ENCODE results near the gene BCAR3.
"Not testable (repeated sequence)": the region's sequence is repeated elsewhere in the genome, so short reads cannot be mapped to it uniquely, and the experiment has no call there.

BCAR3 gene

DNA sequence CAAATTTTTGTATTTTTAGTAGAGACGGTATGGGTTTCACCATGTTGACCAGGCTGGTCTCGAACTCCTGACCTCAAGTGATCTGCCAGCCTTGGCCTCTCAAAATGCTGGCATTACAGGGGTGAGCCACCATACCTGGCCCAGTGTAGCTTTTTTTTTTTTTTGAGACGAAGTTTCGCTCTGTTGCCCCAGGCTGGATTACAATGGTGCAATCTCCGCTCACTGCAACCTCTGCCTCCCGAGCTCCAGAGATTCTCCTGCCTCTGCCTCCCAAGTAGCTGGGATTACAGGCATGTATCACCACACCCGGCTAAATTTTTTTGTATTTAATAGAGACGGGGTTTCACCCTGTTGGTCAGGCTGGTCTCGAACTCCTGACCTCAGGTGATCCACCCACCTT lies 20.3 kb downstream of the BCAR3 start:
- peak overlapping the region; percentile 84 for H3K27ac ChIP-seq (ENCODE audit: low read depth, low read length)
- H3K9ac ChIP-seq (ENCODE audit: low read length); H3K4ac ChIP-seq (ENCODE audit: low read depth, low read length); H3K23ac ChIP-seq (ENCODE audit: low read length); H3K27me3 ChIP-seq (ENCODE audit: insufficient read depth, low read length); H4K12ac ChIP-seq (ENCODE audit: low read depth, low read length); H2AK5ac ChIP-seq (ENCODE audit: low read length); H3K36me3 ChIP-seq (ENCODE audit: control insufficient read depth in 1 of 2, insufficient read depth in 2 of 2, low read length in 2 of 2); H2BK12ac ChIP-seq (ENCODE audit: low read length); H3K4me3 ChIP-seq (ENCODE audit: low read depth, low read length); H3K79me2 ChIP-seq (ENCODE audit: control insufficient read depth, insufficient read depth, low read length, poor library complexity); H3K18ac ChIP-seq (ENCODE audit: low read length); H3K9me3 ChIP-seq (ENCODE audit: insufficient read depth, low read depth, low read length); H3K4me2 ChIP-seq (ENCODE audit: low read length); H3K14ac ChIP-seq (ENCODE audit: low read length); H2AFZ ChIP-seq (ENCODE audit: insufficient read depth, low read length, poor library complexity); H4K8ac ChIP-seq (ENCODE audit: low read depth, low read length): not testable (repeated sequence)
- H2BK5ac ChIP-seq (ENCODE audit: low read depth, low read length, poor library complexity), result peak overlapping the region; percentile 21
- H3K4me1 ChIP-seq (ENCODE audit: control insufficient read depth in 1 of 2, insufficient read depth in 2 of 2, low read length in 2 of 2), result peaks cover 20 to 25% of the 10 kb centered on the region in 2 experiments
- WGBS (ENCODE audit: extremely low coverage, insufficient coverage, insufficient read length), result no CpG with 5 or more reads among the region's 9 CpGs
- peaks cover 18% of the 10 kb centered on the region for H3K79me1 ChIP-seq (ENCODE audit: low read length)
- DNase-seq, result peak; percentile 64 to 85
- H4K91ac ChIP-seq (ENCODE audit: low read depth, low read length), result peak overlapping the region; percentile 11
- peak overlapping the region; percentile 44 for H2BK120ac ChIP-seq (ENCODE audit: insufficient read depth, low read length, poor library complexity)

GRCh38 chr1:93659822-93660503 lies 21.7 kb downstream of the BCAR3 start:
- WGBS (ENCODE audit: extremely low coverage, insufficient coverage, insufficient read length), result no CpG with 5 or more reads among the region's 9 CpGs
- Histone ChIP-seq H3K27ac (ENCODE audit: low read depth, low read length) (no peak overlapping the region), H2AFZ (ENCODE audit: insufficient read depth, low read length, poor library complexity) (peak overlapping the region; percentile 28), H3K14ac (ENCODE audit: low read length) (no peak overlapping the region), H4K8ac (ENCODE audit: low read depth, low read length) (no peak overlapping the region), H3K36me3 (ENCODE audit: control insufficient read depth in 1 of 2, insufficient read depth in 2 of 2, low read length in 2 of 2) (peaks cover under 1 to 6% of the 10 kb centered on the region in 2 experiments), H3K9ac (ENCODE audit: low read length) (no peak overlapping the region), H4K12ac (ENCODE audit: low read depth, low read length) (no peak overlapping the region), H3K9me3 (ENCODE audit: insufficient read depth, low read depth, low read length) (no peaks in the 10 kb centered on the region), H3K4me2 (ENCODE audit: low read length) (no peak overlapping the region), H2AK5ac (ENCODE audit: low read length) (no peak overlapping the region), H3K18ac (ENCODE audit: low read length) (no peak overlapping the region), H3K79me2 (ENCODE audit: control insufficient read depth, insufficient read depth, low read length, poor library complexity) (peaks cover 2% of the 10 kb centered on the region), H3K4me1 (ENCODE audit: control insufficient read depth in 1 of 2, insufficient read depth in 2 of 2, low read length in 2 of 2) (peaks cover 12 to 19% of the 10 kb centered on the region in 2 experiments), H3K27me3 (ENCODE audit: insufficient read depth, low read length) (no peaks in the 10 kb centered on the region), H4K91ac (ENCODE audit: low read depth, low read length) (no peak overlapping the region), H2BK12ac (ENCODE audit: low read length) (no peak overlapping the region), H3K4ac (ENCODE audit: low read depth, low read length) (peak overlapping the region; percentile 27), H2BK5ac (ENCODE audit: low read depth, low read length, poor library complexity) (no peak overlapping the region), H2BK120ac (ENCODE audit: insufficient read depth, low read length, poor library complexity) (no peak overlapping the region), H3K4me3 (ENCODE audit: low read depth, low read length) (no peak overlapping the region), H3K23ac (ENCODE audit: low read length) (no peak overlapping the region), H3K79me1 (ENCODE audit: low read length) (peaks cover 10% of the 10 kb centered on the region)
- DNase-seq, result no peak

DNA sequence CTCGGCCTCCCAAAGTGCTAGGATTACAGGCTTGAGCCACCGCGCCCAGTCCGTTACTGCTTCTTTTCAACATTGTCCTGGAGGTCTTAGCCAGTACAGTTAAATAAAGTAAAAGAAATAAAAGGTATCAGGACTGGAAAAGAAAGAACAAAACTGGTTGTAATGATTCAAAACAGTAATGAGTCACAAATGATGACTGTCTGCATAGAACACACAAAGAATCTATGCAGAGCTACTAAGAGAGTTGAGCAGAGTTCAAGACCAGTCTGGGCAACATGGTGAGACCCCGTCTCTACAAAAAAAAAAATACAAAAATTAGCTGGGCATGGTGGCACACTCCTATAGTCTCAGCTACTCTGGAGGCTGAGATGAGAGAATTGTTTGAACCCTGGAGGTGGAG lies 23.4 kb downstream of the BCAR3 start:
- Histone ChIP-seq H4K12ac (ENCODE audit: low read depth, low read length) (no peak overlapping the region), H2BK12ac (ENCODE audit: low read length) (no peak overlapping the region), H2AFZ (ENCODE audit: insufficient read depth, low read length, poor library complexity) (no peak overlapping the region), H3K9ac (ENCODE audit: low read length) (no peak overlapping the region), H4K91ac (ENCODE audit: low read depth, low read length) (no peak overlapping the region), H3K4me2 (ENCODE audit: low read length) (no peak overlapping the region), H3K79me1 (ENCODE audit: low read length) (peaks cover 5% of the 10 kb centered on the region), H2AK5ac (ENCODE audit: low read length) (no peak overlapping the region), H3K14ac (ENCODE audit: low read length) (no peak overlapping the region), H3K9me3 (ENCODE audit: insufficient read depth, low read depth, low read length) (no peaks in the 10 kb centered on the region), H2BK5ac (ENCODE audit: low read depth, low read length, poor library complexity) (no peak overlapping the region), H3K36me3 (ENCODE audit: control insufficient read depth in 1 of 2, insufficient read depth in 2 of 2, low read length in 2 of 2) (peaks cover 5 to 15% of the 10 kb centered on the region in 2 experiments), H3K27me3 (ENCODE audit: insufficient read depth, low read length) (no peaks in the 10 kb centered on the region), H4K8ac (ENCODE audit: low read depth, low read length) (no peak overlapping the region), H3K79me2 (ENCODE audit: control insufficient read depth, insufficient read depth, low read length, poor library complexity) (peaks cover 1% of the 10 kb centered on the region), H3K4me1 (ENCODE audit: control insufficient read depth in 1 of 2, insufficient read depth in 2 of 2, low read length in 2 of 2) (peaks cover 4 to 6% of the 10 kb centered on the region in 2 experiments), H3K4me3 (ENCODE audit: low read depth, low read length) (no peak overlapping the region), H3K27ac (ENCODE audit: low read depth, low read length) (no peak overlapping the region), H3K4ac (ENCODE audit: low read depth, low read length) (no peak overlapping the region), H3K18ac (ENCODE audit: low read length) (no peak overlapping the region), H2BK120ac (ENCODE audit: insufficient read depth, low read length, poor library complexity) (no peak overlapping the region), H3K23ac (ENCODE audit: low read length) (no peak overlapping the region)
- no CpG with 5 or more reads among the region's 5 CpGs for WGBS (ENCODE audit: extremely low coverage, insufficient coverage, insufficient read length)
- no peak for DNase-seq

- no peak overlapping the region for H2AFZ ChIP-seq (ENCODE audit: insufficient read depth, low read length, poor library complexity)
- no peak overlapping the region for H2BK5ac ChIP-seq (ENCODE audit: low read depth, low read length, poor library complexity)
- no peak overlapping the region for H2BK12ac ChIP-seq (ENCODE audit: low read length)
- H2BK120ac ChIP-seq (ENCODE audit: insufficient read depth, low read length, poor library complexity), result no peak overlapping the region
- no peaks in the 10 kb centered on the region for H3K4me1 ChIP-seq (ENCODE audit: control insufficient read depth in 1 of 2, insufficient read depth in 2 of 2, low read length in 2 of 2)
- no peak overlapping the region for H3K9ac ChIP-seq (ENCODE audit: low read length)
- no peaks in the 10 kb centered on the region for H3K27me3 ChIP-seq (ENCODE audit: insufficient read depth, low read length)
- H4K91ac ChIP-seq (ENCODE audit: low read depth, low read length), result no peak overlapping the region
- no peak overlapping the region for H3K4me3 ChIP-seq (ENCODE audit: low read depth, low read length)
- H3K79me2 ChIP-seq (ENCODE audit: control insufficient read depth, insufficient read depth, low read length, poor library complexity), result peaks cover 1% of the 10 kb centered on the region
- no peak overlapping the region for H3K18ac ChIP-seq (ENCODE audit: low read length)
- H4K12ac ChIP-seq (ENCODE audit: low read depth, low read length), result no peak overlapping the region
- H3K9me3 ChIP-seq (ENCODE audit: insufficient read depth, low read depth, low read length), result no peaks in the 10 kb centered on the region
- WGBS (ENCODE audit: extremely low coverage, insufficient coverage, insufficient read length), result no CpG with 5 or more reads among the region's 5 CpGs
- no peak for DNase-seq
- no peak overlapping the region for H2AK5ac ChIP-seq (ENCODE audit: low read length)
- H3K79me1 ChIP-seq (ENCODE audit: low read length), result peaks cover 5% of the 10 kb centered on the region
- H3K36me3 ChIP-seq (ENCODE audit: control insufficient read depth in 1 of 2, insufficient read depth in 2 of 2, low read length in 2 of 2), result peaks cover 5 to 15% of the 10 kb centered on the region in 2 experiments
- no peak overlapping the region for H3K23ac ChIP-seq (ENCODE audit: low read length)
- no peak overlapping the region for H3K27ac ChIP-seq (ENCODE audit: low read depth, low read length)
- H3K14ac ChIP-seq (ENCODE audit: low read length), result no peak overlapping the region
- H4K8ac ChIP-seq (ENCODE audit: low read depth, low read length), result no peak overlapping the region
- H3K4ac ChIP-seq (ENCODE audit: low read depth, low read length), result peak overlapping the region; percentile 27
- H3K4me2 ChIP-seq (ENCODE audit: low read length), result no peak overlapping the region
These were observed 25.1 kb downstream of the BCAR3 start for GRCh38 chr1:93656491-93656890.
